GM10266 (cell line): ENCODE results near the gene RIPOR3.
"Not testable (repeated sequence)": the region's sequence is repeated elsewhere in the genome, so short reads cannot be mapped to it uniquely, and the experiment has no call there.

ENCODE experiments used
- DNase-seq: peaks from one replicate; pipeline ENCODE4 v3.0.0; 2012; ENCODE audit errors: extremely low spot score
- CTCF ChIP-seq: IDR thresholded peaks from 2 replicates; pipeline ENCODE4 v1.5.1; 2012; ENCODE audit warnings: mild to moderate bottlenecking, low read depth; ENCODE audit not compliant: control insufficient read depth, insufficient read depth; ENCODE audit errors: missing control alignments

RIPOR3 gene

GRCh38 chr20:50678169-50678898 lies 13.0 kb downstream of the RIPOR3 start:
- DNase-seq: no peak
- no peak for TF ChIP-seq CTCF

GRCh38 chr20:50676858-50677257 lies 14.5 kb downstream of the RIPOR3 start:
- DNase-seq: no peak

GRCh38 chr20:50676377-50676731 lies 15.0 kb downstream of the RIPOR3 start:
- DNase-seq: not testable (repeated sequence)

More at GRCh38 chr20:50676858-50677257, 14.5 kb downstream of the RIPOR3 start:
- no peak for TF ChIP-seq CTCF

GRCh38 chr20:50675671-50676376 lies 15.5 kb downstream of the RIPOR3 start:
- TF ChIP-seq CTCF: no peak
- no peak for DNase-seq

- DNase-seq: no peak
Observed at GRCh38 chr20:50674138-50674825, 17.1 kb downstream of the RIPOR3 start.

GRCh38 chr20:50673466-50674137 lies 17.7 kb downstream of the RIPOR3 start:
- no peak for DNase-seq

More at GRCh38 chr20:50674138-50674825, 17.1 kb downstream of the RIPOR3 start:
- TF ChIP-seq CTCF: no peak

GRCh38 chr20:50673146-50673465 lies 18.2 kb downstream of the RIPOR3 start:
- TF ChIP-seq CTCF: no peak
- DNase-seq: no peak

More at GRCh38 chr20:50673466-50674137, 17.7 kb downstream of the RIPOR3 start:
- TF ChIP-seq CTCF: no peak
